Measurements from ENCODE around the gene BRCA2. TPM values are rescaled to one million over a fixed set of nuclear protein-coding genes. Genes with fewer than 3 reads are reported as not detected.

Gene BRCA2
- total RNA-seq, 2 donors from 2014 or later = 11.0 to 28.5 TPM

GRCh38 chr13:32299893-32300292 lies 15.4 kb upstream of the BRCA2 start:
- Mint-ChIP-seq H3K36me3 (no peaks in the 10 kb centered on the region), H3K9me3 (no peaks in the 10 kb centered on the region), H3K27ac (no peak overlapping the region), H3K4me1 (ENCODE audit: low read depth in 2 of 2) (no peaks in the 10 kb centered on the region), H3K27me3 (peaks cover 11 to 14% of the 10 kb centered on the region in 2 donors), H3K4me3 (no peak overlapping the region)
- no peak for DNase-seq (ENCODE audit: low spot score)
- no peak for ATAC-seq

GRCh38 chr13:32300406-32300805 lies 14.9 kb upstream of the BRCA2 start:
- no peak overlapping the region for H3K27ac Mint-ChIP-seq
- no peaks in the 10 kb centered on the region for H3K9me3 Mint-ChIP-seq
- H3K4me1 Mint-ChIP-seq (ENCODE audit: low read depth in 2 of 2) = no peaks in the 10 kb centered on the region
- no peak for DNase-seq (ENCODE audit: low spot score)
- no peak for ATAC-seq
- H3K4me3 Mint-ChIP-seq = no peak overlapping the region
- no peaks in the 10 kb centered on the region for H3K36me3 Mint-ChIP-seq
- peaks cover 11 to 14% of the 10 kb centered on the region in 2 donors for H3K27me3 Mint-ChIP-seq

- Mint-ChIP-seq H3K4me3 (no peak overlapping the region), H3K4me1 (ENCODE audit: low read depth in 2 of 2) (no peaks in the 10 kb centered on the region), H3K27me3 (peaks cover 11 to 17% of the 10 kb centered on the region in 2 donors), H3K27ac (no peak overlapping the region), H3K9me3 (no peaks in the 10 kb centered on the region), H3K36me3 (no peaks in the 10 kb centered on the region)
- ATAC-seq = peak in 1 of 2 donors; percentile 68
- DNase-seq (ENCODE audit: low spot score) = no peak
Measured at GRCh38 chr13:32300920-32301319, 14.4 kb upstream of the BRCA2 start.

- Mint-ChIP-seq H3K4me3 (no peak overlapping the region), H3K36me3 (no peaks in the 10 kb centered on the region), H3K27me3 (peaks cover 14 to 22% of the 10 kb centered on the region in 2 donors), H3K27ac (no peak overlapping the region), H3K4me1 (ENCODE audit: low read depth in 2 of 2) (no peaks in the 10 kb centered on the region), H3K9me3 (no peaks in the 10 kb centered on the region)
- no peak for DNase-seq (ENCODE audit: low spot score)
- ATAC-seq = no peak
Measured at GRCh38 chr13:32302461-32302860, 12.8 kb upstream of the BRCA2 start.

- no peaks in the 10 kb centered on the region for H3K9me3 Mint-ChIP-seq
- no peak overlapping the region for H3K27ac Mint-ChIP-seq
- no peaks in the 10 kb centered on the region for H3K36me3 Mint-ChIP-seq
- peaks cover 4 to 8% of the 10 kb centered on the region in 2 donors for H3K27me3 Mint-ChIP-seq
- H3K4me3 Mint-ChIP-seq = no peak overlapping the region
- ATAC-seq = no peak
- H3K4me1 Mint-ChIP-seq (ENCODE audit: low read depth in 2 of 2) = peaks cover 14 to 22% of the 10 kb centered on the region in 2 donors
- no peak for DNase-seq (ENCODE audit: low spot score)
Measured at GRCh38 chr13:32305646-32306045, 9.7 kb upstream of the BRCA2 start.

GRCh38 chr13:32309312-32310133 lies 5.8 kb upstream of the BRCA2 start:
- DNase-seq (ENCODE audit: low spot score) (no peak), ATAC-seq (peak in 1 of 2 donors; percentile 48)
- Mint-ChIP-seq H3K4me3 (peak overlapping the region; percentile 59), H3K9me3 (no peaks in the 10 kb centered on the region), H3K36me3 (no peaks in the 10 kb centered on the region), H3K27ac (peak overlapping the region; percentile 20 to 21), H3K27me3 (peaks cover 4 to 8% of the 10 kb centered on the region in 2 donors), H3K4me1 (ENCODE audit: low read depth in 2 of 2) (peaks cover 22 to 36% of the 10 kb centered on the region in 2 donors)

- Mint-ChIP-seq H3K9me3 (no peaks in the 10 kb centered on the region), H3K27ac (peak overlapping the region; percentile 20 to 49), H3K27me3 (peaks cover 4 to 8% of the 10 kb centered on the region in 2 donors), H3K4me3 (peak overlapping the region; percentile 59), H3K36me3 (no peaks in the 10 kb centered on the region), H3K4me1 (ENCODE audit: low read depth in 2 of 2) (peaks cover 28 to 43% of the 10 kb centered on the region in 2 donors)
- peak in 1 of 2 donors; percentile 45 for ATAC-seq
- no peak for DNase-seq (ENCODE audit: low spot score)
Measured at GRCh38 chr13:32310134-32310706, 5.1 kb upstream of the BRCA2 start.

GRCh38 chr13:32311188-32311897 lies 4.0 kb upstream of the BRCA2 start:
- no peak overlapping the region for H3K4me3 Mint-ChIP-seq
- peaks cover 0 to 1% of the 10 kb centered on the region in 2 donors for H3K27me3 Mint-ChIP-seq
- DNase-seq (ENCODE audit: low spot score) = no peak
- no peaks in the 10 kb centered on the region for H3K9me3 Mint-ChIP-seq
- H3K27ac Mint-ChIP-seq = peak overlapping the region in 1 of 2 donors; percentile 49
- peaks cover 28 to 53% of the 10 kb centered on the region in 2 donors for H3K4me1 Mint-ChIP-seq (ENCODE audit: low read depth in 2 of 2)
- H3K36me3 Mint-ChIP-seq = no peaks in the 10 kb centered on the region
- ATAC-seq = no peak

GRCh38 chr13:32314271-32315237 lies 754 bp upstream of the BRCA2 start:
- ATAC-seq = peak; percentile 87 to 90

GRCh38 chr13:32316028-32316339 lies 676 bp downstream of the BRCA2 start:
- no peak for DNase-seq (ENCODE audit: low spot score)
- Mint-ChIP-seq H3K36me3 (no peaks in the 10 kb centered on the region), H3K4me3 (peak overlapping the region; percentile 97), H3K27ac (peak overlapping the region; percentile 100), H3K27me3 (no peaks in the 10 kb centered on the region), H3K9me3 (no peaks in the 10 kb centered on the region), H3K4me1 (ENCODE audit: low read depth in 2 of 2) (peaks cover 13 to 27% of the 10 kb centered on the region in 2 donors)
- ATAC-seq = peak in 1 of 2 donors; percentile 37

More at GRCh38 chr13:32314271-32315237, 754 bp upstream of the BRCA2 start:
- no peaks in the 10 kb centered on the region for H3K36me3 Mint-ChIP-seq
- peak; percentile 90 for DNase-seq (ENCODE audit: low spot score)
- peak overlapping the region; percentile 97 for H3K4me3 Mint-ChIP-seq
- peaks cover 23 to 42% of the 10 kb centered on the region in 2 donors for H3K4me1 Mint-ChIP-seq (ENCODE audit: low read depth in 2 of 2)
- peak overlapping the region; percentile 100 for H3K27ac Mint-ChIP-seq
- no peaks in the 10 kb centered on the region for H3K9me3 Mint-ChIP-seq
- no peaks in the 10 kb centered on the region for H3K27me3 Mint-ChIP-seq

GRCh38 chr13:32316501-32316900 lies 1.2 kb downstream of the BRCA2 start:
- H3K4me1 Mint-ChIP-seq (ENCODE audit: low read depth in 2 of 2) = peaks cover 13 to 27% of the 10 kb centered on the region in 2 donors

GRCh38 chr13:32317716-32318465 lies 2.6 kb downstream of the BRCA2 start:
- no peak overlapping the region for H3K27ac Mint-ChIP-seq
- no peaks in the 10 kb centered on the region for H3K9me3 Mint-ChIP-seq
- peaks cover 11 to 23% of the 10 kb centered on the region in 2 donors for H3K4me1 Mint-ChIP-seq (ENCODE audit: low read depth in 2 of 2)
- H3K27me3 Mint-ChIP-seq = no peaks in the 10 kb centered on the region
- no peaks in the 10 kb centered on the region for H3K36me3 Mint-ChIP-seq
- DNase-seq (ENCODE audit: low spot score) (no peak), ATAC-seq (no peak)
- no peak overlapping the region for H3K4me3 Mint-ChIP-seq

More at GRCh38 chr13:32316501-32316900, 1.2 kb downstream of the BRCA2 start:
- H3K27me3 Mint-ChIP-seq = no peaks in the 10 kb centered on the region
- ATAC-seq = no peak
- no peaks in the 10 kb centered on the region for H3K9me3 Mint-ChIP-seq
- H3K36me3 Mint-ChIP-seq = no peaks in the 10 kb centered on the region
- peak overlapping the region; percentile 100 for H3K27ac Mint-ChIP-seq
- H3K4me3 Mint-ChIP-seq = peak overlapping the region; percentile 97
- DNase-seq (ENCODE audit: low spot score) = no peak

All from natural killer cell treated with Interleukin-12 subunit alpha and Interleukin-12 subunit beta and Interleukin-15 and Interleukin-18, amount 100 ng/mL, for 72 hours (primary cell).